Measurements from ENCODE around the gene C21orf91.

DNA sequence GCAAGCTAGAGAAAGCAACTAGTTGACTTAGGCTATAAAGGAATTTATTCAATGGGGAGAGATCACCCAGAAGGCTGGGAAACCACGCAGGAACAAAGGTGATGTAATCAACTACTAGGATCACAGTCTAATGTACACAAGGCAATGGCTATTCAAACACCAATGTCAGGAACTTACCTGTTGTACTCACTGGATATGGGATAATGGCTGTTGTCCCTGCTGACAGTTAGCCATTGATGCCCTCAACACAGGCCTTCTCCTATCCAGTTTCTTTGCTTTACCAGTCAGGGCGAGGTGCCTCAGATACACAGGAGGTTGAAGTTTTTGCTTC is 32.3 kb downstream of the C21orf91 start:
- TF ChIP-seq, protein P1, sequence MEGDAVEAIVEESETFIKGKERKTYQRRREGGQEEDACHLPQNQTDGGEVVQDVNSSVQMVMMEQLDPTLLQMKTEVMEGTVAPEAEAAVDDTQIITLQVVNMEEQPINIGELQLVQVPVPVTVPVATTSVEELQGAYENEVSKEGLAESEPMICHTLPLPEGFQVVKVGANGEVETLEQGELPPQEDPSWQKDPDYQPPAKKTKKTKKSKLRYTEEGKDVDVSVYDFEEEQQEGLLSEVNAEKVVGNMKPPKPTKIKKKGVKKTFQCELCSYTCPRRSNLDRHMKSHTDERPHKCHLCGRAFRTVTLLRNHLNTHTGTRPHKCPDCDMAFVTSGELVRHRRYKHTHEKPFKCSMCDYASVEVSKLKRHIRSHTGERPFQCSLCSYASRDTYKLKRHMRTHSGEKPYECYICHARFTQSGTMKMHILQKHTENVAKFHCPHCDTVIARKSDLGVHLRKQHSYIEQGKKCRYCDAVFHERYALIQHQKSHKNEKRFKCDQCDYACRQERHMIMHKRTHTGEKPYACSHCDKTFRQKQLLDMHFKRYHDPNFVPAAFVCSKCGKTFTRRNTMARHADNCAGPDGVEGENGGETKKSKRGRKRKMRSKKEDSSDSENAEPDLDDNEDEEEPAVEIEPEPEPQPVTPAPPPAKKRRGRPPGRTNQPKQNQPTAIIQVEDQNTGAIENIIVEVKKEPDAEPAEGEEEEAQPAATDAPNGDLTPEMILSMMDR (conservative IDR thresholded peaks at IDR 0.05; ENCODE audit: low read depth in 2 of 2): no peak
- TF ChIP-seq EZH2 (IDR thresholded peaks at IDR 0.05; ENCODE audit: low read depth, unreplicated experiment) (no peak), POLR2AphosphoS5 (IDR thresholded peaks at IDR 0.05; ENCODE audit: low read depth) (no peak), EZH2phosphoT487 (IDR thresholded peaks at IDR 0.05; ENCODE audit: unreplicated experiment) (no peak), CREB1 (CRISPR knock-in tag; IDR thresholded peaks at IDR 0.05; ENCODE audit: low read depth) (no peak), ZNF331 (CRISPR knock-in tag; IDR thresholded peaks at IDR 0.05; ENCODE audit: low read depth) (no peak), NANOG (IDR thresholded peaks at IDR 0.05; ENCODE audit: borderline replicate concordance) (no peak), ZNF114 (CRISPR knock-in tag; IDR thresholded peaks at IDR 0.05) (no peak), JUNB (IDR thresholded peaks at IDR 0.05; ENCODE audit: unreplicated experiment) (no peak), ETS1 (IDR thresholded peaks at IDR 0.05) (no peak), STAT1 (IDR thresholded peaks at IDR 0.05; ENCODE audit: unreplicated experiment) (no peak)
- TF ChIP-seq, protein P2, sequence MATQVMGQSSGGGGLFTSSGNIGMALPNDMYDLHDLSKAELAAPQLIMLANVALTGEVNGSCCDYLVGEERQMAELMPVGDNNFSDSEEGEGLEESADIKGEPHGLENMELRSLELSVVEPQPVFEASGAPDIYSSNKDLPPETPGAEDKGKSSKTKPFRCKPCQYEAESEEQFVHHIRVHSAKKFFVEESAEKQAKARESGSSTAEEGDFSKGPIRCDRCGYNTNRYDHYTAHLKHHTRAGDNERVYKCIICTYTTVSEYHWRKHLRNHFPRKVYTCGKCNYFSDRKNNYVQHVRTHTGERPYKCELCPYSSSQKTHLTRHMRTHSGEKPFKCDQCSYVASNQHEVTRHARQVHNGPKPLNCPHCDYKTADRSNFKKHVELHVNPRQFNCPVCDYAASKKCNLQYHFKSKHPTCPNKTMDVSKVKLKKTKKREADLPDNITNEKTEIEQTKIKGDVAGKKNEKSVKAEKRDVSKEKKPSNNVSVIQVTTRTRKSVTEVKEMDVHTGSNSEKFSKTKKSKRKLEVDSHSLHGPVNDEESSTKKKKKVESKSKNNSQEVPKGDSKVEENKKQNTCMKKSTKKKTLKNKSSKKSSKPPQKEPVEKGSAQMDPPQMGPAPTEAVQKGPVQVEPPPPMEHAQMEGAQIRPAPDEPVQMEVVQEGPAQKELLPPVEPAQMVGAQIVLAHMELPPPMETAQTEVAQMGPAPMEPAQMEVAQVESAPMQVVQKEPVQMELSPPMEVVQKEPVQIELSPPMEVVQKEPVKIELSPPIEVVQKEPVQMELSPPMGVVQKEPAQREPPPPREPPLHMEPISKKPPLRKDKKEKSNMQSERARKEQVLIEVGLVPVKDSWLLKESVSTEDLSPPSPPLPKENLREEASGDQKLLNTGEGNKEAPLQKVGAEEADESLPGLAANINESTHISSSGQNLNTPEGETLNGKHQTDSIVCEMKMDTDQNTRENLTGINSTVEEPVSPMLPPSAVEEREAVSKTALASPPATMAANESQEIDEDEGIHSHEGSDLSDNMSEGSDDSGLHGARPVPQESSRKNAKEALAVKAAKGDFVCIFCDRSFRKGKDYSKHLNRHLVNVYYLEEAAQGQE (IDR thresholded peaks at IDR 0.05; ENCODE audit: unreplicated experiment): no peak

All from GM23338 (cell line).